ENCODE data around the gene PRPSAP2.
"Not testable (repeated sequence)": the region's sequence is repeated elsewhere in the genome, so short reads cannot be mapped to it uniquely, and the experiment has no call there.

PRPSAP2 gene

DNA sequence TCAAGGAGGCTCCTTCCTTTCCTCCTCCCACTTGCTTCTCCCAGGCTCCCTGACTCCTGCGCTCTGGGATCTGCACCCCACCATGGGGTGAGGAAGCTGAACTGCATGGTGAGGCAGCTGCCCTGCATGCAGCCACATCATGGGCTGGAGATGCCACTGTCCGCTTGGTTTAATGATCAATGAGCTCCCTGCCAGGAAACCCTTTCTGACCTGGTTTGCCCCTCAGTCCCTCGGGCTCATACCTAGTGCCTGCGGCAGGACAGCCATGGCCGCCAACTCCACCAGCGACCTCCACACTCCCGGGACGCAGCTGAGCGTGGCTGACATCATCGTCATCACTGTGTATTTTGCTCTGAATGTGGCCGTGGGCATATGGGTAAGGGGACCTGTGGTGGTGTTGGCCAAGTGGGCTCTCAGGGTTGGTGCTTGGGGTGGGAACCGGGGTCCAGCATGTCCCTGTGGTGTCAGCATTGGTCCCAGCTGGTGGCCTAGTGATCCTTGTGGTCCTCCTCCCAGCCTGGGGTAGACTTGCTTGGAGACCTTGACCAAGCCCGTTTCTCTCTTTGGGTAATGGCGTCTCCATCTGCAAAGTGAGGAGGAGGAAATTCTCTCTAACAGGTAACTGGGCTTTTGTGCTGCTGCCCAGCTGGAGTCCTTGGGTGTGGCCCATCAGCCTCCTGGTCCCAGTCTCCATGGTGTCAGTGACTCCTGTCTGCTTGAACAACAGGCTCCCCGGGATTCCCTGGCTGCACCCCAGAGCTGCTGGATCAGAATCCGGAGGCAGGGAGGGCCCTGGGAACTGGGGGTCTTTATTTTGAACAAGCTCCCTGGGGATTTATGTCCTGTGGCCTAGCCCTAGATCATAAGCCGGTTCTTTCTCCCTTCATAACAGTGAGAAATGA, 94.3 kb downstream of the PRPSAP2 start, which contains the start of gene SLC5A10:
TSS of gene SLC5A10 (plus strand) at position 225 of the 902 bp plus-strand sequence. CDS start at position 266, 41 bp downstream.
- H3K4me3 ChIP-seq (ENCODE audit: low read depth, low read length) = no peak within 1 kb of the TSS
- TF ChIP-seq, protein P1, sequence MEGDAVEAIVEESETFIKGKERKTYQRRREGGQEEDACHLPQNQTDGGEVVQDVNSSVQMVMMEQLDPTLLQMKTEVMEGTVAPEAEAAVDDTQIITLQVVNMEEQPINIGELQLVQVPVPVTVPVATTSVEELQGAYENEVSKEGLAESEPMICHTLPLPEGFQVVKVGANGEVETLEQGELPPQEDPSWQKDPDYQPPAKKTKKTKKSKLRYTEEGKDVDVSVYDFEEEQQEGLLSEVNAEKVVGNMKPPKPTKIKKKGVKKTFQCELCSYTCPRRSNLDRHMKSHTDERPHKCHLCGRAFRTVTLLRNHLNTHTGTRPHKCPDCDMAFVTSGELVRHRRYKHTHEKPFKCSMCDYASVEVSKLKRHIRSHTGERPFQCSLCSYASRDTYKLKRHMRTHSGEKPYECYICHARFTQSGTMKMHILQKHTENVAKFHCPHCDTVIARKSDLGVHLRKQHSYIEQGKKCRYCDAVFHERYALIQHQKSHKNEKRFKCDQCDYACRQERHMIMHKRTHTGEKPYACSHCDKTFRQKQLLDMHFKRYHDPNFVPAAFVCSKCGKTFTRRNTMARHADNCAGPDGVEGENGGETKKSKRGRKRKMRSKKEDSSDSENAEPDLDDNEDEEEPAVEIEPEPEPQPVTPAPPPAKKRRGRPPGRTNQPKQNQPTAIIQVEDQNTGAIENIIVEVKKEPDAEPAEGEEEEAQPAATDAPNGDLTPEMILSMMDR (conservative IDR thresholded peaks at IDR 0.05; ENCODE audit: low read depth, low read length) = peak; percentile 54

DNA sequence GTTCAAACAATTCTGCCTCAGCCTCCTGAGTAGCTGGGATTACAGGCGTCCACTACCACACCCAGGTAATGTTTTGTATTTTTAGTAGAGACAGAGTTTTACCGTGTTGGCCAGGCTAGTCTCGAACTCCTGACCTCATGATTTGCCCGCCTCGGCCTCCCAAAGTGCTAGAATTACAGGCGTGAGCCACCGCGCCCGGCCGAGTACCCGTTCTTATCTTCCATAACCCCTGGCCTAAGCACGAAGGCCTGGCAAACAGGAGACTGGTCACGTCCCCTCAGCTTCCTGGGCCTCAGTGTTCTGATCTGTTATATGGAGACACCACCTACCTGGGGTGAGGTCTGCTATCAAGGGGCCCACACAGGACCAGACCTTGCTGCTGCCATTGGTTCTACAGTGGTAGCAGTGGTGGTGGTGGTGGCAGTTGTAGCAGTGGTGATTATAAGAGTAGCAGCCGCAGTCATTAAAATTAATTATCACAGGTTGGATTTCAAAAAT, 95.3 kb downstream of the PRPSAP2 start:
- no peak for DNase-seq (ENCODE audit: low read depth)
- TF ChIP-seq, protein P1 (conservative IDR thresholded peaks at IDR 0.05; ENCODE audit: low read depth, low read length) = no peak
- no peak overlapping the region for H3K4me3 ChIP-seq (ENCODE audit: low read depth, low read length)

More for the DNA sequence above, 94.3 kb downstream of the PRPSAP2 start, which contains the start of gene SLC5A10:
- no peak for DNase-seq (ENCODE audit: low read depth)

DNA sequence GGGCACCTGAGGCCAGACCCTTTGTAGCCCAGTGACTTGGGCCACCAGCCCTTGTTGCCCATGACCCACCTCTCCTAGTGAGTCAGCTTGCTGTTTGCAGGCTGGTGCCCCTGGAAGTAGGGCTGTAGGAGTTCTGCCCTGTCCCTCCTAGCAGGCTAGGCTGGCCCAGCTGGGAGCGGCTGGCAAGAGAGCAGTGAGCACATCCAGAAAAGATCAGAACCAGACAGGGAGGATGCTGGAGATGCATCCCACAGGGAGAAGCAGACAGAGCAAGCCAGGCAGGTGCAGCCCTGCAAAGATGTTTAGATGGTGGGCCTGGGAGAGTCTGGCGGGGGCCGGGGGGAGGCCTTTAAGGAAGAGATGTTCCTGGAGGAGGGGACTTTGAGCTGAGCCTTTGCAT, 96.4 kb downstream of the PRPSAP2 start:
- DNase-seq (ENCODE audit: low read depth) = no peak
- TF ChIP-seq, protein P1 (conservative IDR thresholded peaks at IDR 0.05; ENCODE audit: low read depth, low read length) = no peak
- no peak overlapping the region for H3K4me3 ChIP-seq (ENCODE audit: low read depth, low read length)

DNA sequence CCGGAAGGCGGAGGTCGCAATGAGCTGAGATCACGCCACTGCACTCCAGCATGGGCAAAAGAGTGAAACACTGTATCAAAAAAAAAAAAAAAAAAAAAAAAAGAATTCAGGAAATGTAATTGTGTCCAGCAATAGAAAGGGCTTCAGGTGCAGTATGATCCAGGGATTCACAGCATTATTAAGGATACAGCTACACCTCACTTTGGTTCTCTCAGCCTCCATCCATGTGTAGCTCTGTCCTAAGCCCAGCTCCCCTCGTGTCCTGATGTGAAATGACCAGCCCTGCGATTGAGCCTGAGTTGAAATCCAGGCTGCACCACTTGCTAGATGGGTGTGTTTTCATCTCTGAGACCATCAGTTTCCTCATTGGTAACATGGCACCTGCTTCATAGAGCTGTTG, 97.1 kb downstream of the PRPSAP2 start:
- no peak overlapping the region for H3K4me3 ChIP-seq (ENCODE audit: low read depth, low read length)
- no peak for DNase-seq (ENCODE audit: low read depth)
- TF ChIP-seq, protein P1 (conservative IDR thresholded peaks at IDR 0.05; ENCODE audit: low read depth, low read length) = no peak

DNA sequence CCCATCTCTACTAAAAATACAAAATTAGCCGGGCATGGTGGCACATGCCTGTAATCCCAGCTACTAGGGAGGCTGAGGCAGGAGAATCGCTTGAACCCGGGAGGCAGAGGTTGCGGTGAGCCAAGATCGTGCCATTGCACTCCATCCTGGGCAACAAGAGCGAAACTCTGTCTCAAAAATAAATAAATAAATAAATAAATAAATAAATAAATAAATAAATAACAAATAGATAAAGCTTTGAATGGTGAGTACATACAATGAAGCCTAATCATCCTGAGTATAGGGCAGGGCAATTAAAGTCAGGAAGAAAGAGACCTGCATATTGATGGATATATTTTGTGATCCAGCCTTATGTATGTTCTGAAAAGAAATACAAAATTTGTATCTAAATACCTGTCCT, 98.1 kb downstream of the PRPSAP2 start:
- not testable (repeated sequence) for DNase-seq (ENCODE audit: low read depth); H3K4me3 ChIP-seq (ENCODE audit: low read depth, low read length)

DNA sequence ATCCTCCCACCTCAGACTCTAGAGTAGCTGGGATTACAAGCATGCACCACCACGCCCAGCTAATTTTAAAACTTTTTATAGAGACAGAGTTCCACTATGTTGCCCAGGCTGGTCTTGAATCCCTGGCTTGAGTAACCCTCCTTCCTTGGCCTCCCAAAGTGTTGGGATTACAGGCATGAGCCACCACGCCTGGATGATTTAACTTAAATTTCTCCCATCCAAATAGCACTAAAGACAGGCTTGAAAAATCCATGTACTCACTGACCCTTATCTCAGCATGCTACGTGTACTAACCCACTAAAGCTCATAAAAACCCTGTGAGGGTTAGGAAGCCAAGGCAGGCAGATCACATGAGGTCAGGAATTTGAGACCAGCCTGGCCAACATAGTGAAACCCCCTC, 98.7 kb downstream of the PRPSAP2 start:
- TF ChIP-seq, protein P1 (conservative IDR thresholded peaks at IDR 0.05; ENCODE audit: low read depth, low read length) = no peak
- no peak for DNase-seq (ENCODE audit: low read depth)
- H3K4me3 ChIP-seq (ENCODE audit: low read depth, low read length) = no peak overlapping the region

DNA sequence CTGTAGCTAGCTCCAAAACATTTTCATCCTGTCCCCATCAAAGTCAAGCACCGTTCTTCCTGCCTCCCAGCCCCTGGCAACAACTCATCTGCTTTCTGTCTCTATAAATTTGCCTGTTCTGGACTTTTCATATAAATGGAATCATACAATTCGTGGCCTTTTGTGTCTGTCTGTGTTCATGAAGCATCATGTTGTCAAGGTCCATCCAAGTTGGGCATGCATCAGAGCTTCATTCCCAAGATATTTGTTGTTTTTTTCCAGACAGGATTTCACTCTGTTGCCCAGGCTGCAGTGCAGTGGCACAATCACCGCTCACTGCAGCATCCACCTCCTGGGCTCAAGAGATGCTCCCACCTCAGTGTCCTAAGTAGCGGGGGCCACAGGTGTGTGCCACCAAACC, 99.9 kb downstream of the PRPSAP2 start:
- no peak overlapping the region for H3K4me3 ChIP-seq (ENCODE audit: low read depth, low read length)
- TF ChIP-seq, protein P1 (conservative IDR thresholded peaks at IDR 0.05; ENCODE audit: low read depth, low read length) = no peak
- DNase-seq (ENCODE audit: low read depth) = no peak
